ENCODE measurements around the gene SLC44A5.
"Not testable (repeated sequence)": the region's sequence is repeated elsewhere in the genome, so short reads cannot be mapped to it uniquely, and the experiment has no call there.

The SLC44A5 gene

DNA sequence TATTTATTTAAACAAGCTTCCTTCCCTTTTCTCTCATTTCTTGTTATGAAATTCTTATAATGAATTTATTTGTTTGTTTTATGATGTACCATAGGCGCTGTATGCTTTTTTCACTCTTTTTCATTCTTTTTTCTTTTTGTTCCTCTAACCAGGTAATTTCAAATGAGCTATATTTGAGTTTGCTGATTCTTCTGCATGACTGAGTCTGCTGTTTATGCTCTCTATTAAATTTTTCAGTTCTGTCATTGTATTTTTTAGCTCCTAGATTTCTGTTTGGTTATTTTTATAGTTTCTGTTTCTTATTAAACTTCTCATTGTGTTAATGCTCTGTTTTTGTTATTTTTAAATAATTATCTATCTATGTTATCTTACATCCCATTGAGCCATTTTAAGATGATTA is 244.3 kb downstream of the SLC44A5 start:
- no peak overlapping the region for H3K4me3 ChIP-seq (replicated peaks; ENCODE audit: low read depth, low read length)
- no peak for DNase-seq (ENCODE audit: extremely low read depth, low read depth)
- TF ChIP-seq, protein P1, sequence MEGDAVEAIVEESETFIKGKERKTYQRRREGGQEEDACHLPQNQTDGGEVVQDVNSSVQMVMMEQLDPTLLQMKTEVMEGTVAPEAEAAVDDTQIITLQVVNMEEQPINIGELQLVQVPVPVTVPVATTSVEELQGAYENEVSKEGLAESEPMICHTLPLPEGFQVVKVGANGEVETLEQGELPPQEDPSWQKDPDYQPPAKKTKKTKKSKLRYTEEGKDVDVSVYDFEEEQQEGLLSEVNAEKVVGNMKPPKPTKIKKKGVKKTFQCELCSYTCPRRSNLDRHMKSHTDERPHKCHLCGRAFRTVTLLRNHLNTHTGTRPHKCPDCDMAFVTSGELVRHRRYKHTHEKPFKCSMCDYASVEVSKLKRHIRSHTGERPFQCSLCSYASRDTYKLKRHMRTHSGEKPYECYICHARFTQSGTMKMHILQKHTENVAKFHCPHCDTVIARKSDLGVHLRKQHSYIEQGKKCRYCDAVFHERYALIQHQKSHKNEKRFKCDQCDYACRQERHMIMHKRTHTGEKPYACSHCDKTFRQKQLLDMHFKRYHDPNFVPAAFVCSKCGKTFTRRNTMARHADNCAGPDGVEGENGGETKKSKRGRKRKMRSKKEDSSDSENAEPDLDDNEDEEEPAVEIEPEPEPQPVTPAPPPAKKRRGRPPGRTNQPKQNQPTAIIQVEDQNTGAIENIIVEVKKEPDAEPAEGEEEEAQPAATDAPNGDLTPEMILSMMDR (IDR thresholded peaks at IDR 0.05; ENCODE audit: low read depth, low read length, missing control alignments): no peak

DNA sequence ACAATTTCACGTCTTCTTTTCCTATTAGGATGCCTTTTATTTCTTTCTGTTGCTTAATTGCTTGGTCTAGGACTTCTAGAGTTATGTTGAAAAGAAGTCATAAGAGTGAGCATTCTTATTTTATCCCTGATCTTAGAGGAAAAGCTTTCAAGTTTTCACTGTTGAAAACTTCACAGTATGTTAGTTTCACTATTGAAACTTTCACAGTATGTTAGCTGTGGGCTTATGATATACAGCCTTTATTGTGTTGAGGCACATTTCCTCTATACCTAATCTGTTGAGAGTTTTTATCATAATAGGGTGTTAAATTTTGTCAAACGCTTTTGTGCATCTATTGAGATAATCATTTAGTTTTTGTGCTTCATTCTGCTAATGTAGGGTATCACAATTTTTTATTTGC is 249.7 kb downstream of the SLC44A5 start:
- no peak overlapping the region for H3K4me3 ChIP-seq (replicated peaks; ENCODE audit: low read depth, low read length)
- TF ChIP-seq, protein P1 (IDR thresholded peaks at IDR 0.05; ENCODE audit: low read depth, low read length, missing control alignments): no peak
- no peak for DNase-seq (ENCODE audit: extremely low read depth, low read depth)

DNA sequence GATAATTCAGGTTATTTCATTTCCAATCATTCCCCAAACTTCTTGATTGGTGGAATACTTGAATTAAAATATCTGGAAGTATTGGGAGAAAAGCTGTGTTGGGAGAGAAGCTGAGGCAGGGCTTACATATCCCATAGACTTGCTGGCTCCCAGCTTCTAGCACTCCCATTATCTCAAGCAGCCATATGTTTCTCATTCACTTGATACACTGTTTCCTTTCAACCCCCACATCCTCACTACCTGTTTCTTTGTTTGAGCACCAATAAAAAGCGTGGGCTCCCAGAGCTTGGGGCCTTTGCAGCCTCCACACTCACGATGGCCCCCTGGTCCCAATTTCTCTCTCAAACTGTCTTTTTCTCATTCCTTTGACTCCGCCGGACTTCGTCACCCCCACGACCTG is 256.6 kb downstream of the SLC44A5 start:
- H3K4me3 ChIP-seq (replicated peaks; ENCODE audit: low read depth, low read length): not testable (repeated sequence)

DNA sequence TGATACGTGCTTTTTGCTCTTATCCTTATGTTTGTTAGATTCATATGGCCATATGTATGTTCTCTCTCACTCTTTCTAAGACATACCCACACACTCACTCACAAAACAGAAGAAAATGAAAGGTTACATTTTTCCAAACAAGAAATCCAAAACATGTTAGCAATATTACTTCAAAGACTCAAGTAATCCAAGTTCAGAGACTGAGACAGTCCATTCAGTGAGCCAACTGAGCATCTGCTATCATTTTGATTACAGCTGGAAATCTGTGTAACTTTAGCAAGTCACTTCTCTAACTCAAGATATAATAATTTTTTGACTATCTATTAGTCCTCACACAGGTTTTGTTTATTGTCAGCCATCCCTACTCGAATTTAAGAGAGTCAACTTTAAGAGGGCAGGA is 257.9 kb downstream of the SLC44A5 start:
- DNase-seq (ENCODE audit: extremely low read depth, low read depth): no peak
- no peak overlapping the region for H3K4me3 ChIP-seq (replicated peaks; ENCODE audit: low read depth, low read length)
- TF ChIP-seq, protein P1 (IDR thresholded peaks at IDR 0.05; ENCODE audit: low read depth, low read length, missing control alignments): no peak

More for the DNA sequence above, 256.6 kb downstream of the SLC44A5 start:
- DNase-seq (ENCODE audit: extremely low read depth, low read depth): not testable (repeated sequence)

DNA sequence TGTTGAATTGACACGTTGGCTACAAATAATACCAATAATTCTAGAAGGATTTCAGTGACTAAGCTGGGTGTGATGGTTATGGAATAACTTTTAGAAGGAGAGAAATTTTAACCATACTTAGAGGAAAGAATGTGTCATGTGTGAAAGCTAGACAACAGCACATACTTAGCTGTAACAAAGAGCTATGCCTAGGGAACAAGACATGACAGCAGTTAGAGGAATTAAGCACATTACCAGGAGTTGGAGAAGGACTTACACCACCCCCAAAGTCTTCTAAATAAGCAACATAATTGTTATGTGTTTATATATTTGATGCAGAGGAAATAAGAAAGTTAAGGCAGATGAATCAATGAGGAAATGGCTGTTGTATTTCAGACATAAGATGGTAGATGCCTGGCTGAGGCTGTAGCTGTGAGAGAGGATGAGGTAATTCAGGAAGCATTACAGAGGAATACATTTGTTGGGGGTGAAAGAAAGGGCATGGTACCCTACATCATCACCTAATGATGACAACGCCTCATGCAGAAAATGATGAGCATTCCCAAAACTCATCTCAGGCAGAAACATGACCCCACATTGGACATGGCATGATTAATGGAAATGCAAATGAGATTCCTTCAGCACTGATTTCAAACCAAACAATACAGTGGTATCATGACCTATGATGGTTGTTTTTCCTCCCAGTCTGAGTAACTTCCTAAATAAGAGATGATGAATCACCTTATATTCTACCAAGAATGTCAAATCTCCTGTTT is 265.2 kb downstream of the SLC44A5 start:
- TF ChIP-seq, protein P1 (IDR thresholded peaks at IDR 0.05; ENCODE audit: low read depth, low read length, missing control alignments): no peak
- H3K4me3 ChIP-seq (replicated peaks; ENCODE audit: low read depth, low read length): no peak overlapping the region
- DNase-seq (ENCODE audit: extremely low read depth, low read depth): no peak

DNA sequence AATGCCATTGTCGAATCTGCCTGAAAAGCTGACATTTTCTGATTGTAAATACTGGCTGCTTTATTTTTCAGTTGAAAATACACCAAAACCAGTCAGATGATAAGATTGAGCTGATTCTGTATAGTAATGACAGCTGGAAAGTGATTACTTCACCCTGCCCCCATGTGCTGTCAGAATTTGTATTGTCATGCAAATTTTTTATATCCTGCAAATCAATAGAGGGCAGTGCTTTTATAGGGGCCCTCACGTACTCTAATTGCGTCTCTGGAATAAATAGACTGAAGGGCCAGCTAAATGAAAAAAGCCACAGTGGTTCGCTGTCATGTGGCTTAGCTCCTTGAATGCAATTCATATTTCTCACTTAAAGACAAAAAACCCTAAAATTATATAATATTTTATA is 268.1 kb downstream of the SLC44A5 start:
- H3K4me3 ChIP-seq (replicated peaks; ENCODE audit: low read depth, low read length): no peak overlapping the region
- TF ChIP-seq, protein P1 (IDR thresholded peaks at IDR 0.05; ENCODE audit: low read depth, low read length, missing control alignments): no peak
- no peak for DNase-seq (ENCODE audit: extremely low read depth, low read depth)

DNA sequence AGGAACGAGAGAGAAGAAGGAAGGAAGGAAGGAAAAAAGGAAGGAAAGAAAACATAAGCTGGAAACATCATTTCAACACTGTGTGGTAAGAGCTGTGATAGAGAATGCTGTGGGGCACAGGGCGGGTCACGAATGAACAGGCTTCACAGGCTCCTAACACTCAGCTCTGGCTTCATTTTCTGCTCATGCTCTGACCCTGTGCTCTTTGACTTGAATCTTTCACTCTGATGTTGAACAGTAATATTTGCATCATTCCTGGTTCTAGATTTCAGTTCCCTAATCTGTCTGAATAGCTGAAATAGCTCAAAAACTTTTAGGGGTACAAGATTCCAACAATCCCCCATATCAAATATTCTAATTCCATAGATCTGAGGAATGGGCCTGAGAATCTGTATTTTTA is 269.4 kb downstream of the SLC44A5 start:
- no peak overlapping the region for H3K4me3 ChIP-seq (replicated peaks; ENCODE audit: low read depth, low read length)
- DNase-seq (ENCODE audit: extremely low read depth, low read depth): no peak
- TF ChIP-seq, protein P1 (IDR thresholded peaks at IDR 0.05; ENCODE audit: low read depth, low read length, missing control alignments): no peak

All from HFF-Myc (cell line).